Hepatocyte (in vitro differentiated cells): Measurements from ENCODE around the gene DOCK7. TPM values are rescaled to one million over a fixed set of nuclear protein-coding genes. Genes with fewer than 3 reads are reported as not detected.
A peak's percentile ranks its signal among the peaks of the same experiment; 100 is the strongest.

Source experiments
- DNase-seq: peaks from one replicate; pipeline ENCODE4 v3.0.0-alpha.2; 2016; ENCODE audit warnings: low spot score
- H2AFZ ChIP-seq: fragments of 200-600 bp; sonication (generic); 2 replicates; pipeline ENCODE4 v1.6.0; 2016; ENCODE audit warnings: antibody characterized with exemption, mild to moderate bottlenecking
- H3K27ac ChIP-seq: fragments of 200-600 bp; sonication (generic); 2 replicates; pipeline ENCODE4 v1.5.1; 2016; ENCODE audit warnings: mild to moderate bottlenecking
- H3K27me3 ChIP-seq: fragments of 200-600 bp; sonication (generic); 2 replicates; pipeline ENCODE4 v1.6.1; 2016
- H3K36me3 ChIP-seq: fragments of 200-600 bp; sonication (generic); replicated peaks from 2 replicates; pipeline ENCODE4 v1.5.1; 2016; ENCODE audit warnings: low read depth; ENCODE audit not compliant: insufficient read depth
- H3K4me1 ChIP-seq: fragments of 200-600 bp; sonication (generic); 2 replicates; pipeline ENCODE4 v1.5.1; 2016; ENCODE audit warnings: mild to moderate bottlenecking, moderate library complexity; ENCODE audit not compliant: insufficient read depth
- H3K4me2 ChIP-seq: fragments of 200-600 bp; sonication (generic); 2 replicates; pipeline ENCODE4 v1.6.0; 2016
- H3K4me3 ChIP-seq: fragments of 200-600 bp; sonication (generic); 2 replicates; pipeline ENCODE4 v1.5.1; 2016; ENCODE audit warnings: mild to moderate bottlenecking
- H3K79me2 ChIP-seq: fragments of 200-600 bp; sonication (generic); 2 replicates; pipeline ENCODE4 v1.6.0; 2017; ENCODE audit warnings: mild to moderate bottlenecking
- H3K9me2 ChIP-seq: fragments of 200-600 bp; sonication (generic); replicated peaks from 2 replicates; pipeline ENCODE4 v1.6.0; 2017; ENCODE audit warnings: mild to moderate bottlenecking; ENCODE audit not compliant: insufficient read depth
- H3K9me3 ChIP-seq: fragments of 200-600 bp; sonication (generic); 2 replicates; pipeline ENCODE4 v1.5.1; 2016; ENCODE audit warnings: low read depth, mild to moderate bottlenecking
- H4K20me1 ChIP-seq: fragments of 200-600 bp; sonication (generic); 2 replicates; pipeline ENCODE4 v1.6.0; 2016; ENCODE audit warnings: mild to moderate bottlenecking; ENCODE audit not compliant: insufficient read depth, poor library complexity, severe bottlenecking
- CTCF ChIP-seq: fragments of 200-600 bp; sonication (generic); IDR thresholded peaks from 2 replicates; pipeline ENCODE4 v1.5.1; 2016; ENCODE audit warnings: antibody characterized with exemption, mild to moderate bottlenecking; ENCODE audit not compliant: poor library complexity
- EZH2 ChIP-seq: fragments of 200-600 bp; sonication (generic); IDR thresholded peaks from 2 replicates; pipeline ENCODE4 v1.6.1; 2016; ENCODE audit warnings: antibody characterized with exemption, mild to moderate bottlenecking, borderline replicate concordance
- EZH2phosphoT487 ChIP-seq: fragments of 200-600 bp; sonication (generic); IDR thresholded peaks from one replicate; pipeline ENCODE4 v1.6.1; 2018; ENCODE audit warnings: antibody characterized with exemption, mild to moderate bottlenecking, low read depth, moderate library complexity; ENCODE audit not compliant: unreplicated experiment, severe bottlenecking
- WGBS: methylation state at CpG from one replicate; pipeline ENCODE4 v1.1.6; 2016; ENCODE audit warnings: low lambda C conversion rate; ENCODE audit errors: missing lambda C conversion rate; 5-methylcytosine and 5-hydroxymethylcytosine counted together
- polyA plus RNA-seq: library from polyadenylated mRNA; unstranded; fragments of >200 nt; fragmentation: Nextera tagmentation; extraction: Ambion mirVana; gene quantifications from 2 replicates; pipeline ENCODE4 v1.2.1, GENCODE V29; 2016
- total RNA-seq: library from RNA; depleted of rRNA; stranded (reverse); fragments of >200 nt; gene quantifications from 2 replicates; pipeline ENCODE4 v1.2.3, GENCODE V29; 2014

Gene DOCK7
- total and polyA plus RNA-seq, 2 experiments from 2014 or later: 22.4 to 53.4 TPM

DNA sequence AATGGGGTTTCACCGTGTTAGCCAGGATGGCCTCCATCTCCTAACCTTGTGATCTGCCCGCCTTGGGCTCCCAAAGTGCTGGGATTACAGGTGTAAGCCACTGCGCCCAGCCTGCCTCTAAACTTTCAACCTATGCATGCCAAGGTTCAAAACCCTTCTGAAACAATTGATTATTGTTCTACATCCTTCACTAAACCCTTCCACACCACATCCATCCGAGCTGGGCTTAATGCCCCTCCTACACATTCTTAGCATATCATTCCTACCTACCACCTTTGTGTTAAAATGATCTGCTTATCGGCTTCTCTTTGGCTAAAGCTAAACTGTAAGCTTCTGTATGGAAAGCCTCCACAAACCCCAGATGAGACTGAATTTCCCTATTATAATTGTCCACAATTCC is 40.8 kb upstream of the DOCK7 start:
- Histone ChIP-seq H3K9me2 (no peaks in the 10 kb centered on the region), H3K79me2 (no peaks in the 10 kb centered on the region), H3K4me2 (no peak overlapping the region), H2AFZ (no peak overlapping the region), H4K20me1 (no peaks in the 10 kb centered on the region), H3K4me1 (peaks cover 7% of the 10 kb centered on the region), H3K9me3 (no peaks in the 10 kb centered on the region), H3K4me3 (no peak overlapping the region), H3K36me3 (no peaks in the 10 kb centered on the region), H3K27ac (no peak overlapping the region), H3K27me3 (no peaks in the 10 kb centered on the region)
- WGBS: 59% methylated on average over 5 of the region's 5 CpGs
- TF ChIP-seq EZH2: no peak
- TF ChIP-seq CTCF: no peak
- DNase-seq: no peak

DNA sequence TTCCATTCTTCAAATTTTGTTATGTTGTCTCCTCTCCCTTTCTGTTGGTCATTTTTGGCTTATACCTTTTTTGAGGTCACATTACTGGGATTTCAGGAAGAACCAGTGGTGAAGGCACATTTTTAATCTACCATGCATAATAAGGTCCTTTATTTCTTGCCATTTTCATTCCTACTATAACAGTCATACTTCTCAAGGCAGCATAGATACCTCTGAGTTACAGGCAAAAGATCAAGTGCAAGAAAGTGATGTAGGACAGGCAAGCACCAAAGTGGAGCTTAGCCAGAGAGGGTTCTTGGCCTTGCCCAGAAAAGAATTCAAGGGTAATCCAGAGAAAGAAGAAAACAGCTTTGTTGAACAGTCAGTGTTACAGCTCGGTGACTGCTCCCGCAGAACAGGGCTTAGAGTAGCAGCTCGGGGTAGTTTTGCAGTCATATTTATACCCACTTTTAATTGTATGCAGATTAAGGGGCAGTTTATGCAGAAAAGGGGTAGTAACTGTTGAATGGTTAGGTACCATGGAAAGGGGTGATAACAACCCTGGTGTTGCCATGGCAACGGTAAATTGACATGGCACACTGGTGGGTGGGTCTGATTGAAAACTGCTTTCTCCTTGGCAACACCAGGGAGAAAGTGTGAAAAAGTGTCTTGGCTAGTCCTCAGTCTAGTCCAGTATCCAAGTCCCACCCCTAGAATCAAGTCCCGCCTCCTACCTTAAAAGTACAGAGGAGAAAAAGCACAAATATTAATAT is 39.6 kb upstream of the DOCK7 start:
- Histone ChIP-seq H3K9me3 (no peaks in the 10 kb centered on the region), H3K4me1 (peaks cover 7% of the 10 kb centered on the region), H3K36me3 (no peaks in the 10 kb centered on the region), H3K4me2 (no peak overlapping the region), H4K20me1 (no peaks in the 10 kb centered on the region), H3K79me2 (no peaks in the 10 kb centered on the region), H2AFZ (no peak overlapping the region), H3K27ac (no peak overlapping the region), H3K27me3 (no peaks in the 10 kb centered on the region), H3K4me3 (no peak overlapping the region), H3K9me2 (no peaks in the 10 kb centered on the region)
- no peak for TF ChIP-seq EZH2phosphoT487
- TF ChIP-seq EZH2: no peak
- no peak for TF ChIP-seq CTCF
- DNase-seq: no peak
- WGBS: 95% methylated on average over 5 of the region's 5 CpGs

GRCh38 chr1:62726011-62726442 is 37.8 kb upstream of the DOCK7 start:
- TF ChIP-seq CTCF: no peak
- TF ChIP-seq EZH2phosphoT487: no peak
- no peak for TF ChIP-seq EZH2
- peak; percentile 22 for DNase-seq
- Histone ChIP-seq H3K4me3 (no peak overlapping the region), H3K9me3 (no peaks in the 10 kb centered on the region), H3K36me3 (no peaks in the 10 kb centered on the region), H3K4me2 (no peak overlapping the region), H3K9me2 (no peaks in the 10 kb centered on the region), H3K4me1 (peaks cover 12% of the 10 kb centered on the region), H2AFZ (no peak overlapping the region), H4K20me1 (no peaks in the 10 kb centered on the region), H3K27ac (no peak overlapping the region), H3K79me2 (no peaks in the 10 kb centered on the region), H3K27me3 (no peaks in the 10 kb centered on the region)
- 20% methylated on average over 2 of the region's 2 CpGs for WGBS
